Heart left ventricle (tissue), 16 donors: ENCODE results near the gene NIM1K. TPM values are rescaled to one million over a fixed set of nuclear protein-coding genes. Genes with fewer than 3 reads are reported as not detected.

Source experiments
- ATAC-seq, 4 donors: fragments of 200-7000 bp; cut with Tn5 transposase; one replicate each; pipeline ENCODE4 v1.9.1; 2020 to 2022; ENCODE audit warnings: moderate library complexity in 4 of 4, mild to moderate bottlenecking in 3 of 4, moderate number of reproducible peaks in 1 of 4
- DNase-seq, 5 donors: peaks; one replicate each; pipeline ENCODE4 v3.0.0-alpha.2; 2020
- H3K27ac ChIP-seq, 12 donors: fragments of 200-600 bp; sonication (generic) in 4 of 12; one replicate each; pipeline versions ENCODE4 v1.5.0 to v1.8.0; 2016 to 2022; ENCODE audit warnings: mild to moderate bottlenecking in 2 of 12
- H3K27me3 ChIP-seq, 9 donors: fragments of 200-600 bp; sonication (generic) in 2 of 9; one replicate each; pipeline versions ENCODE4 v1.5.1 to v1.8.0; 2016 to 2022; ENCODE audit warnings: mild to moderate bottlenecking in 3 of 9
- H3K36me3 ChIP-seq, 9 donors: fragments of 200-600 bp; sonication (generic) in 2 of 9; one replicate each; pipeline versions ENCODE4 v1.5.0 to v1.8.0; 2018 to 2022; ENCODE audit warnings: mild to moderate bottlenecking in 2 of 9
- H3K4me1 ChIP-seq, 12 donors: fragments of 200-600 bp; sonication (generic) in 4 of 12; one replicate each; pipeline versions ENCODE4 v1.5.0 to v1.8.0; 2016 to 2022; ENCODE audit warnings: mild to moderate bottlenecking in 3 of 12
- H3K4me3 ChIP-seq, 12 donors: fragments of 200-600 bp; sonication (generic) in 4 of 12; one replicate each; pipeline versions ENCODE4 v1.5.0 to v1.8.0; 2017 to 2022; ENCODE audit warnings: mild to moderate bottlenecking in 9 of 12, moderate library complexity in 4 of 12
- H3K9me3 ChIP-seq, 12 donors: fragments of 200-600 bp; sonication (generic) in 4 of 12; one replicate each; pipeline versions ENCODE4 v1.5.0 to v1.8.0; 2016 to 2022; ENCODE audit warnings: mild to moderate bottlenecking in 1 of 12
- CTCF ChIP-seq, 12 donors: fragments of 200-600 bp; sonication (generic) in 4 of 12; IDR thresholded peaks; one replicate each; pipeline versions ENCODE4 v1.5.0 to v1.8.0; 2018 to 2022; ENCODE audit warnings: antibody characterized with exemption in 12 of 12, mild to moderate bottlenecking in 5 of 12
- POLR2A ChIP-seq, 2 donors: fragments of 450-650 bp; IDR thresholded peaks; one replicate each; pipeline ENCODE4 v1.6.1; 2017; ENCODE audit warnings: antibody characterized with exemption in 2 of 2, mild to moderate bottlenecking in 2 of 2, moderate library complexity in 2 of 2
- WGBS, 4 donors: extraction: QIAGEN DNeasy Blood & Tissue Kit in 2 of 4; methylation state at CpG; one replicate each; pipeline versions ENCODE4 v1.1.5 to v1.1.7; 2013 to 2018; 5-methylcytosine and 5-hydroxymethylcytosine counted together
- intact Hi-C, 10 donors: fragments of 100-400 bp; cut with DNase I; formaldehyde crosslinking; loops; one replicate each; pipeline versions ENCODE4 v1.11.1 to v1.14.2; 2022
- polyA plus RNA-seq, 2 donors: library from polyadenylated mRNA; stranded (reverse); fragments of 200-250 nt; gene quantifications; one replicate each; pipeline ENCODE4 v1.2.3, GENCODE V29; 2013
- total RNA-seq, 9 donors: library from RNA; depleted of rRNA in 2 of 9; stranded (reverse); fragments of >200 nt in 2 of 9; fragmentation: NEBNext Ultra II Directional in 3 of 9; extraction: Animal tissue kit (Norgen Biotek cat#: 25700) in 3 of 9; gene quantifications; one replicate each; pipeline versions ENCODE4 v1.1.0 to v1.2.4, GENCODE V29; 2016 to 2023
- donor health status: ischemic (EF 13 %, LVEDD 7.1; RV severe dilation, severe dysfunction).
- donor health status: healthy with polysubstance abuse.
- donor health status: DM: no; HTN: yes; CAD: no.
- donor health status: DM: no; HTN: no; CAD: no.
- donor health status: ischemic (EF 25% LVEDD 6.9; RV normal size, moderate dysfunction).
- donor health status: ischemic (EF 25% LVEDD 5.7; RV mildly dilated, moderate dysfunction).
- donor health status: healthy.
- donor health status: DM: yes; HTN: yes; CAD: no.
- donor health status: ischemic (EF 35%, LVEDD 5.7; RV mildly dilated, moderate dysfunction).
- donor health status: nonischemic (EF 11% LVEDD 7.7; RV severe dilation, severe dysfunction).
- donor health status: DM: yes; HTN: yes; CAD: no.
- donor health status: PGD.
- donor health status: ischemic (EF 29% LVEDD 5.4; RV normal size, mild dysfunction).
- donor health status: nonischemic (EF 23%, LVEDD 6.1; RV moderate dilation, normal function).

Gene NIM1K
- total and polyA plus RNA-seq, 11 donors: 0.11 to 1.4 (median 0.44) TPM; not detected in 2

- TF ChIP-seq POLR2A (IDR thresholded peaks at IDR 0.05) (no peak), CTCF (IDR thresholded peaks at IDR 0.05) (no peak)
- no peaks in the 10 kb centered on the region for H3K9me3 ChIP-seq
- H3K27ac ChIP-seq: no peak overlapping the region
- no peak overlapping the region for H3K4me3 ChIP-seq
- intact Hi-C loops: no loop called here
- H3K36me3 ChIP-seq: peaks cover 0 to 62% (median 50%) of the 10 kb centered on the region in 9 donors
- DNase-seq (no peak), ATAC-seq (no peak)
- WGBS, 4 donors: 97 to 100% (median 99%) methylated on average over 4 of the region's 4 CpGs
- H3K4me1 ChIP-seq: peaks cover 0 to 8% (median 1%) of the 10 kb centered on the region in 12 donors
- no peaks in the 10 kb centered on the region for H3K27me3 ChIP-seq
Observed at GRCh38 chr5:43287493-43287892, 95.5 kb downstream of the NIM1K start.

GRCh38 chr5:43288269-43288831 is 96.3 kb downstream of the NIM1K start:
- no peak overlapping the region for H3K4me3 ChIP-seq
- peaks cover 0 to 70% (median 59%) of the 10 kb centered on the region in 9 donors for H3K36me3 ChIP-seq
- DNase-seq (no peak), ATAC-seq (no peak)
- no peaks in the 10 kb centered on the region for H3K9me3 ChIP-seq
- TF ChIP-seq CTCF (IDR thresholded peaks at IDR 0.05) (no peak), POLR2A (IDR thresholded peaks at IDR 0.05) (no peak)
- WGBS, 4 donors: 81 to 89% (median 86%) methylated on average over 1 of the region's 1 CpG
- no peaks in the 10 kb centered on the region for H3K27me3 ChIP-seq
- H3K4me1 ChIP-seq: peaks cover 0 to 8% (median 1%) of the 10 kb centered on the region in 12 donors
- intact Hi-C loops: no loop called here
- no peak overlapping the region for H3K27ac ChIP-seq

- 47 to 62% (median 57%) methylated on average over 2 of the region's 2 CpGs for WGBS, 4 donors
- Histone ChIP-seq H3K4me1 (peaks cover 0 to 26% (median 2%) of the 10 kb centered on the region in 12 donors), H3K27ac (no peak overlapping the region), H3K4me3 (no peak overlapping the region), H3K27me3 (no peaks in the 10 kb centered on the region), H3K36me3 (peaks cover 0 to 94% (median 83%) of the 10 kb centered on the region in 9 donors), H3K9me3 (no peaks in the 10 kb centered on the region)
- DNase-seq (no peak), ATAC-seq (no peak)
- intact Hi-C loops: no loop called here
- no peak for TF ChIP-seq POLR2A (IDR thresholded peaks at IDR 0.05)
- TF ChIP-seq CTCF (IDR thresholded peaks at IDR 0.05): no peak
Observed at GRCh38 chr5:43290726-43291125, 98.7 kb downstream of the NIM1K start.

GRCh38 chr5:43294226-43294625 is 102.2 kb downstream of the NIM1K start:
- Histone ChIP-seq H3K4me1 (peaks cover 0 to 26% (median 0%) of the 10 kb centered on the region in 12 donors), H3K9me3 (no peaks in the 10 kb centered on the region), H3K36me3 (peaks cover 0 to 100% (median 91%) of the 10 kb centered on the region in 9 donors), H3K27ac (no peak overlapping the region), H3K27me3 (no peaks in the 10 kb centered on the region), H3K4me3 (no peak overlapping the region)
- intact Hi-C loops: no loop called here
- DNase-seq (no peak), ATAC-seq (no peak)
- TF ChIP-seq CTCF (IDR thresholded peaks at IDR 0.05): no peak
- TF ChIP-seq POLR2A (IDR thresholded peaks at IDR 0.05): no peak
